ENCODE measurements around the gene MITF. TPM values are rescaled to one million over a fixed set of nuclear protein-coding genes. Genes with fewer than 3 reads are reported as not detected.

Gene MITF
- total and polyA plus RNA-seq, 2 of the 4 experiments (the other 2 are of a cell fraction), result 6.5 to 16.7 TPM

DNA sequence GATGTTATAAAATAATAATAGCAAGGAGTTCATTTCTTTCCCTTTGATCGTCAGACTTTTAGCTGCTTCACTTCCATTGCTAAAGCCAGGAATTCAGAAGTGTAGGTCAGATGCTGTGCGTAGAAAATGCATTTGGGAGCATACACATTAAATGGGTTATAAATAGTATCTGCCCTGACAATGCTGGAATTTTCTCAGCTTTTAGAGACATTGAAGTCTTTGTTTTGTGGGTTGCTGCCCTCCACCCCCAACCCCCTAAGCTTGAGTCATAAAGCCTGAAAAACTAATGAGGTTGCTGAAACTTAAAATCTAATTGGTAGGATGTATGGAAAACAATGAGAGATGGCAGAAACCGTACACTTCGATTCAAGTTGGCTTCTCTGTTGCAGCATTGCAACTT lies 81.9 kb downstream of the MITF start:
- H3K27me3 ChIP-seq (ENCODE audit: control insufficient read depth, insufficient read depth, low read length), result no peaks in the 10 kb centered on the region
- H3K4ac ChIP-seq (ENCODE audit: low read depth, low read length), result no peak overlapping the region
- no peak overlapping the region for H4K91ac ChIP-seq (ENCODE audit: insufficient read depth, low read depth, low read length)
- H3K4me3 ChIP-seq (ENCODE audit: insufficient read depth, low read depth, low read length), result no peak overlapping the region
- H3K9me3 ChIP-seq (ENCODE audit: control insufficient read depth, insufficient read depth, low read length), result no peaks in the 10 kb centered on the region
- dilution Hi-C loops (cut with HindIII; ENCODE audit: low sequenced_read_pairs, unreplicated experiment), result no loop called here
- H3K9me1 ChIP-seq (ENCODE audit: insufficient read depth, low read length), result no peaks in the 10 kb centered on the region
- H3K4me1 ChIP-seq (ENCODE audit: control insufficient read depth, insufficient read depth, low read length), result peaks cover 5% of the 10 kb centered on the region
- no peak overlapping the region for H2AFZ ChIP-seq (replicated peaks; ENCODE audit: low read length, poor library complexity)
- H4K8ac ChIP-seq (ENCODE audit: low read depth in 2 of 2, low read length in 2 of 2), result no peak overlapping the region
- no peak overlapping the region for H2AK5ac ChIP-seq (ENCODE audit: low read depth, low read length)
- H4K5ac ChIP-seq (ENCODE audit: low read depth, low read length), result peak overlapping the region; percentile 12; the same call in 1 of the 2 replicates
- no peak overlapping the region for H3K23ac ChIP-seq (ENCODE audit: low read depth, low read length)
- no peaks in the 10 kb centered on the region for H3K36me3 ChIP-seq (ENCODE audit: control insufficient read depth, insufficient read depth, low read length)
- WGBS, 2 experiments (ENCODE audit: extremely low coverage in 2 of 2, insufficient read length in 1 of 2), result no CpG with 5 or more reads among the region's 4 CpGs
- intact Hi-C loops (cut with micrococcal nuclease), result no loop called here
- H2BK5ac ChIP-seq (ENCODE audit: low read depth, low read length, poor library complexity, severe bottlenecking), result no peak overlapping the region
- DNase-seq (no peak), ATAC-seq (ENCODE audit: low read depth) (no peak)
- H2BK15ac ChIP-seq (ENCODE audit: low read depth, low read length), result no peak overlapping the region
- H3K56ac ChIP-seq (ENCODE audit: extremely low read depth, insufficient read depth, low read length), result no peak overlapping the region
- in situ Hi-C loops (cut with MboI; ENCODE audit: low sequenced_read_pairs), result no loop called here
- H3K14ac ChIP-seq (replicated peaks; ENCODE audit: low read depth, low read length), result 0 out of 2 replicates have a peak overlapping the region, but pooled peaks have one; percentile 61
- H2AK9ac ChIP-seq (replicated peaks; ENCODE audit: low read depth, low read length, poor library complexity), result no peak overlapping the region
- no peak for TF ChIP-seq CEBPB (IDR thresholded peaks at IDR 0.05; ENCODE audit: low read depth, low read length)
- no peak for TF ChIP-seq POLR2A (IDR thresholded peaks at IDR 0.05; ENCODE audit: low read depth, low read length)
- TF ChIP-seq RCOR1 (IDR thresholded peaks at IDR 0.05; ENCODE audit: insufficient replicate concordance, low read length), result no peak
- TF ChIP-seq, protein P1, sequence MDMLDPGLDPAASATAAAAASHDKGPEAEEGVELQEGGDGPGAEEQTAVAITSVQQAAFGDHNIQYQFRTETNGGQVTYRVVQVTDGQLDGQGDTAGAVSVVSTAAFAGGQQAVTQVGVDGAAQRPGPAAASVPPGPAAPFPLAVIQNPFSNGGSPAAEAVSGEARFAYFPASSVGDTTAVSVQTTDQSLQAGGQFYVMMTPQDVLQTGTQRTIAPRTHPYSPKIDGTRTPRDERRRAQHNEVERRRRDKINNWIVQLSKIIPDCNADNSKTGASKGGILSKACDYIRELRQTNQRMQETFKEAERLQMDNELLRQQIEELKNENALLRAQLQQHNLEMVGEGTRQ (IDR thresholded peaks at IDR 0.05; ENCODE audit: low read depth, low read length), result no peak
- no peak for TF ChIP-seq CHD1 (IDR thresholded peaks at IDR 0.05; ENCODE audit: low read depth, low read length)
- TF ChIP-seq MAZ (IDR thresholded peaks at IDR 0.05; ENCODE audit: borderline replicate concordance, low read depth, low read length), result no peak
- no peak for TF ChIP-seq BHLHE40 (IDR thresholded peaks at IDR 0.05; ENCODE audit: low read depth, low read length)
- TF ChIP-seq MXI1 (IDR thresholded peaks at IDR 0.05; ENCODE audit: borderline replicate concordance, low read depth, low read length), result no peak
- TF ChIP-seq NFE2L2 (IDR thresholded peaks at IDR 0.05; ENCODE audit: low read depth, low read length), result no peak
- no peak for TF ChIP-seq SMC3 (IDR thresholded peaks at IDR 0.05; ENCODE audit: low read depth, low read length)
- TF ChIP-seq RFX5 (IDR thresholded peaks at IDR 0.05; ENCODE audit: low read depth, low read length), result no peak
- TF ChIP-seq, protein P2, sequence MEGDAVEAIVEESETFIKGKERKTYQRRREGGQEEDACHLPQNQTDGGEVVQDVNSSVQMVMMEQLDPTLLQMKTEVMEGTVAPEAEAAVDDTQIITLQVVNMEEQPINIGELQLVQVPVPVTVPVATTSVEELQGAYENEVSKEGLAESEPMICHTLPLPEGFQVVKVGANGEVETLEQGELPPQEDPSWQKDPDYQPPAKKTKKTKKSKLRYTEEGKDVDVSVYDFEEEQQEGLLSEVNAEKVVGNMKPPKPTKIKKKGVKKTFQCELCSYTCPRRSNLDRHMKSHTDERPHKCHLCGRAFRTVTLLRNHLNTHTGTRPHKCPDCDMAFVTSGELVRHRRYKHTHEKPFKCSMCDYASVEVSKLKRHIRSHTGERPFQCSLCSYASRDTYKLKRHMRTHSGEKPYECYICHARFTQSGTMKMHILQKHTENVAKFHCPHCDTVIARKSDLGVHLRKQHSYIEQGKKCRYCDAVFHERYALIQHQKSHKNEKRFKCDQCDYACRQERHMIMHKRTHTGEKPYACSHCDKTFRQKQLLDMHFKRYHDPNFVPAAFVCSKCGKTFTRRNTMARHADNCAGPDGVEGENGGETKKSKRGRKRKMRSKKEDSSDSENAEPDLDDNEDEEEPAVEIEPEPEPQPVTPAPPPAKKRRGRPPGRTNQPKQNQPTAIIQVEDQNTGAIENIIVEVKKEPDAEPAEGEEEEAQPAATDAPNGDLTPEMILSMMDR (conservative IDR thresholded peaks at IDR 0.05; ENCODE audit: low read depth, low read length), result no peak
- TF ChIP-seq MAFK (IDR thresholded peaks at IDR 0.05; ENCODE audit: low read depth, low read length), result no peak
- TF ChIP-seq FOS (IDR thresholded peaks at IDR 0.05; ENCODE audit: low read depth, low read length), result no peak
- no TSS peak for BruUV-seq (replicated peaks)
- no peak overlapping the region for H3K27ac ChIP-seq (ENCODE audit: insufficient read depth, low read length)
- POLR2A ChIA-PET (ENCODE audit: unreplicated experiment), result no interaction called here
- no peaks in the 10 kb centered on the region for H4K20me1 ChIP-seq (ENCODE audit: insufficient read depth, low read length)
- no peak overlapping the region for H3K4me2 ChIP-seq (ENCODE audit: low read depth, low read length)
- CTCF ChIA-PET, result interaction anchor here (1.2 kb wide), 1 partner anchor 122 kb away, joined by 6 read pairs; no protein-coding TSS in a partner anchor
- no peak overlapping the region for H2BK120ac ChIP-seq (ENCODE audit: low read depth, low read length)
- peaks cover 0 to 15% of the 10 kb centered on the region in 2 experiments; a peak in 3 of 4 replicates for H3K79me1 ChIP-seq (ENCODE audit: low read depth in 1 of 2, low read length in 2 of 2)
- no peak overlapping the region; the same call in 1 of the 2 replicates for H3K9ac ChIP-seq (ENCODE audit: low read depth, low read length)
- H2BK20ac ChIP-seq (ENCODE audit: low read depth, low read length), result no peak overlapping the region
- no peak overlapping the region for H3K18ac ChIP-seq (ENCODE audit: low read depth, low read length)

Measured in IMR-90 (cell line).